G401.6 (cell line): ENCODE data around the gene GABBR1.
"Not testable (repeated sequence)": the region's sequence is repeated elsewhere in the genome, so short reads cannot be mapped to it uniquely, and the experiment has no call there.

Experiments used
- FAIRE-seq: peaks from 2 replicates; lab custom pipeline; 2012; peaks lifted over from hg19 to GRCh38; lab: Jason Lieb, UNC

GABBR1 gene

GRCh38 chr6:29632789-29633533, at the start of gene GABBR1:
TSS of gene GABBR1 (minus strand) at chr6:29633183. CDS start at chr6:29632385, 798 bp downstream.
- no peak for FAIRE-seq

- no peak for FAIRE-seq
Measured at GRCh38 chr6:29681811-29682210, 48.8 kb upstream of the GABBR1 start.

GRCh38 chr6:29680904-29681303, 47.9 kb upstream of the GABBR1 start, which contains the start of gene ZFP57:
TSS of gene ZFP57 (minus strand) at chr6:29681152. CDS start at chr6:29677003, 4,149 bp downstream.
- no peak for FAIRE-seq

GRCh38 chr6:29680416-29680815, 47.4 kb upstream of the GABBR1 start:
- FAIRE-seq = no peak

GRCh38 chr6:29679962-29680361, 47.0 kb upstream of the GABBR1 start:
- FAIRE-seq = no peak

- no peak for FAIRE-seq
Measured at GRCh38 chr6:29678114-29678513, 45.1 kb upstream of the GABBR1 start.

- FAIRE-seq = no peak
Measured at GRCh38 chr6:29676981-29677601, 44.1 kb upstream of the GABBR1 start.

- FAIRE-seq = no peak
Measured at GRCh38 chr6:29675561-29675960, 42.6 kb upstream of the GABBR1 start.

GRCh38 chr6:29674008-29674407, 41.0 kb upstream of the GABBR1 start:
- no peak for FAIRE-seq

GRCh38 chr6:29673161-29673560, 40.2 kb upstream of the GABBR1 start:
- no peak for FAIRE-seq

GRCh38 chr6:29672116-29672515, 39.1 kb upstream of the GABBR1 start:
- not testable (repeated sequence) for FAIRE-seq

- no peak for FAIRE-seq
Measured at GRCh38 chr6:29671026-29671425, 38.0 kb upstream of the GABBR1 start.

- FAIRE-seq = no peak
Measured at GRCh38 chr6:29667158-29667557, 34.2 kb upstream of the GABBR1 start.

- no peak for FAIRE-seq
Measured at GRCh38 chr6:29666826-29667130, 33.8 kb upstream of the GABBR1 start.

GRCh38 chr6:29665942-29666825, 33.2 kb upstream of the GABBR1 start:
- FAIRE-seq = no peak

GRCh38 chr6:29663300-29664042, 30.5 kb upstream of the GABBR1 start:
- FAIRE-seq = no peak

GRCh38 chr6:29661502-29662141, 28.6 kb upstream of the GABBR1 start:
- FAIRE-seq = not testable (repeated sequence)

GRCh38 chr6:29661071-29661470, 28.1 kb upstream of the GABBR1 start:
- FAIRE-seq = no peak

GRCh38 chr6:29656798-29657197, 23.8 kb upstream of the GABBR1 start, which contains the start of gene MOG:
TSS of gene MOG (plus strand) at chr6:29657092. CDS start at chr6:29657210, 118 bp downstream.
- FAIRE-seq = no peak

- FAIRE-seq = no peak
Measured at GRCh38 chr6:29656157-29656556, 23.2 kb upstream of the GABBR1 start.

GRCh38 chr6:29655658-29656057, 22.7 kb upstream of the GABBR1 start:
- no peak for FAIRE-seq
